NOMO-1 treated with DMSO at 0.1 percent for 48 hours (cell line): ENCODE results near the gene PIRT.

Experiments used
- DNase-seq: peaks from one replicate; lab custom pipeline; 2025; ENCODE audit not compliant: unreplicated experiment; lab: John Stamatoyannopoulos, UW

PIRT gene

DNA sequence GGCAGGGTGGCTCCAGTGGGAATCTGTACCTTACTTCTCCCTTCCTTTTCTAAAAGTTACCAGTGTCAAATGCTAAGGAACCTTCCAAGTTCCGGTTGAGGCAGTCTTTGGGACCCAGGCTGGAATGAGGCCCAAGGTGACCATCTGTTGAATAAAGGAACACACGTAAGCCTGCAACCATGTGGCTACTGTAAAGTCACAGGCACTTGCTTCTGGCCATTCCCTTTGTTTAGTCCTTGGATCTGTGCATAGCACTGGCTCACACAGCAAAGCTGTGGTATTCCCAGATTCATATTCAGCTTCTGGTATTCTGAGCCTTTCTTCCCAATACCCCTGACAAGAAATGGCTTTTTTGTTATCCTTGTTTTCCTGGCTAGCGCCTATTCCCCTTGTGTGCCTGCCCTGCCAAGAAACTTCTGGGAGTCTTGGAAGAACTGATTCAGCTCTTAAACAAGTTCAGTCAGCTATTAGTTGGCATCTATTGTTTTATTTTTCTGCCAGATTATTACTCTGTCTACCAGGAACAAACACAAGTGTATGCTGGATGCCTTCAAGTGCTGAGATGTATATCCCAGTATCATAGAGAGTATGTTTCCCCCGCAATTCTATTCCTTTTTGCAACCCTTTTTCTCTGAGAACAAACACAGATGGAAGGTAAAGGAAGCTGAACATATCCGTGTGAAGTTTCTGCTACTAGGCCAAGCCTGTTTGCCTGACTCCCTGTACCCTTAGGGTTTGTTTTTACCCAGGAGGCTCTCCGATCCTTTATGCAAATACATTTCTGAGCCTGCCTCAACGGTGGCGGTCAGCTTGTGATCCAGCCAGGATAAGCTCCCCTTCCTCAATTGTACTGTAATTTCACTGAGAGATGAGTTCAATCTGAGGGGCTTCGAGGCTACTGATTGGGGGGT is 47.1 kb downstream of the PIRT start:
- DNase-seq: no peak

- no peak for DNase-seq
These were observed 48.1 kb downstream of the PIRT start for GRCh38 chr17:10789694-10790271.

DNA sequence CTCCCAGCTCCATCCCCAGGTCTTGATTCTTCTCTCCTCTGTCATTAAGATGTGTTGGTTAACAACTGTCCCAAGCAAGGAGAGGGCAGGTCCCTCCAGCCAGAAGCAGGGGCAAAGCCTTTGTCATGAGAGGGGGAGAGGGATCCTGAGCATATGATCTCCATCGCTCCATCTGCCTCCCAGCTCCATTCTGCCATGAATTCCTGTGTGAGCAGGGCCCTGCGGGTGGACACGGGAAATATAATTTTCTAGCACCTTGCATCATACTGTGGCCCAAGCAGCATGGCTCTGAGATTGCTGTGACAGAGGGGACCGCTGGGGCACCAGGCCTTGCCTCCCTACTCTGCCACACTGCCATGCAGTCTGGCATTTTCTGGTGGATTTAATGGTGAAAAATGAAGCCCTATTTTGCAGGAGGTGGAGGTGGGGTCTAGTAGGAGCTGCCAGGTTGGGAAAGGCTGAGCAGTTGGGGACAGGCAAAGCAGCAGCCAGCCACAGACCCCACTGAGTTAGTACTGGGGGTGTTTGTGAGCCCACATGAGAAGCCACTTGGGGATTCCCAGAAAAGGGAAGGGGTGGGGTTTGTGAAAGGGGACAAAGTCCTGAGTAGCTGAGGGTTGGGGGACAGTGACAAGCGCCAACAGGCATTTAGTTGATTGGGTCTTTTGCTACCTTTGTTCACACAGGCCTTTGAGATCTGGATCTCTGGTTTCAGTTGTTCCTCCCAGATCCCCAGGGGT is 50.4 kb downstream of the PIRT start:
- DNase-seq: no peak

DNA sequence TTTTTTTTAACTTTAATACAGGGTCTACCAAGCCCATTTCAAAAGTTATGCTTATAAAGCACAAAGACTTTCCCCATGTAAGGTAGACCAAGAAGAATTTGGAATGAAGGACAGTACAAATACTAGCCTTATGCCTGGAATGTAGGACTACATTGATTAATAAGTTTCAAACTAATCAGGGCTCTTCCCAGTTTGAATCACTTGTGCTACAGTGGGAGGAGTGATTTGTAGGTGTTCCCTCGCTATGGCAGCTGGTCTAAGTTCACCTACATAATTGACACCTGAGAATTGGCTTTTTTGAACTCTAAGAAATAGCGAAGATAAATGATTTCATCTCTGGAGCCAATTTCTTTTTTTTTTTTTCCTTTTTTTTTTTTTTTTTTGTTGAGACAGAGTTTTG is 52.6 kb downstream of the PIRT start:
- no peak for DNase-seq

GRCh38 chr17:10779609-10780008 is 58.3 kb downstream of the PIRT start:
- DNase-seq: no peak

GRCh38 chr17:10777890-10778289 is 60.0 kb downstream of the PIRT start:
- DNase-seq: no peak

GRCh38 chr17:10777131-10777807 is 60.6 kb downstream of the PIRT start:
- DNase-seq: no peak

DNA sequence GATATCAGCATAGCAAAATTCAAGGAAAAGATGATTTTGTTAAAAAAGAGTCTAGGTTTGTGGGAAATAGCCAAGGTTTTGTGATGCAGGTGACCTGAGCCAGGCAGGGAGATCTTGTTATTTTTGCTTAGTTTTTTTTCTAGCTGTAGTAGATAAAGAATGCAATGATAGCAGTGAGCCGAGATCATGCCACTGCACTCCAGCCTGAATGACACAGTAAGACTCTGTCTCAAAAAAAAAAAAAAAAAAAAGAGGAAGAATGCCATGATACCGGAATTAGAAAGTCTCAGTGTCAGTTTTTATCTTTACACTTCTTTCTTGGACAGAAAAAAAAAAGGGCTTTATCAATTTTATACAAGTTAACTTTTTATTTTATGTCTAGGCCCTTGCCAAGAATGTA is 61.5 kb downstream of the PIRT start:
- DNase-seq: peak; percentile 20

GRCh38 chr17:10775740-10776356 is 62.0 kb downstream of the PIRT start:
- DNase-seq: no peak

DNA sequence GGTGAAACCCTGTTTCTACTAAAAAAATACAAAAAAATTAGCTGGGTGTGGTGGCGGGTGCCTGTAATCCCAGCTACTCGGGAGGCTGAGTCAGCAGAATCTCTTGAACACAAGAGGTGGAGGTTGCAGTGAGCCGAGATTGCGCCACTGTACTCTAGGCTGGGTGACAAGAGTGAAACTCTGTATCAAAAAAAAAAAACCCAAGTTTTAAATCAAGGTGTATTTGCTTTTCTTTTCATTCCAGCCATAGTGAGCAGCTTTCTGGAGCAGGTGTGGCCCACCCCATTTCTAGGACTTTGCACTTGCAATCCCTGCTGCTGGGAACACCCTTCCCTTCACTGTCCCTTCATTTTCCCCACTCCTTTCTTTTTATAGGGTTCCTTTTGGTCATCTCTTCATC is 62.8 kb downstream of the PIRT start:
- DNase-seq: no peak

DNA sequence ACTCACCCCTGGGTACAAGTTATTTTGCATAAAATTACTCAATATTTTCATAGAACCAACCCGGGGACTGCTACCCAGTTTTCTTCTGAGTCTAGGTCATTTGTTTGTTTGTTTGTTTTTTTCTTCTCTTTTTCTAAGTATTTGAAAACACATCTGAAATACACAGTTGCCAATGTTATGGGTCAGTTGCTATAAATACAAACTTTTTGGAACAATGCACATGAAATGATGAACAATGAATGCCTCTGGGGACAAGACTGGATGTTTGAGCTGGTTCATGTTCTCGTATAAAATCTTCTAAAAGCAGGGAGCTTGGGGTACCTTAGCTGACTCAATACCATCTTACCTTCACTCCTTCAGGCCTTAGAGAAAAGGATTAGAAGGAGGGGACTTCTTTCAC is 64.5 kb downstream of the PIRT start:
- DNase-seq: no peak
